Right forelimb (tissue), 1 donor: ENCODE results near the gene TNFRSF1B.

ENCODE experiments used
- DNase-seq: peaks from one replicate; pipeline ENCODE4 v3.0.0-alpha.2; 2018

Gene TNFRSF1B

GRCh38 chr1:12158357-12159092 lies 8.3 kb upstream of the TNFRSF1B start:
- DNase-seq, result no peak

DNA sequence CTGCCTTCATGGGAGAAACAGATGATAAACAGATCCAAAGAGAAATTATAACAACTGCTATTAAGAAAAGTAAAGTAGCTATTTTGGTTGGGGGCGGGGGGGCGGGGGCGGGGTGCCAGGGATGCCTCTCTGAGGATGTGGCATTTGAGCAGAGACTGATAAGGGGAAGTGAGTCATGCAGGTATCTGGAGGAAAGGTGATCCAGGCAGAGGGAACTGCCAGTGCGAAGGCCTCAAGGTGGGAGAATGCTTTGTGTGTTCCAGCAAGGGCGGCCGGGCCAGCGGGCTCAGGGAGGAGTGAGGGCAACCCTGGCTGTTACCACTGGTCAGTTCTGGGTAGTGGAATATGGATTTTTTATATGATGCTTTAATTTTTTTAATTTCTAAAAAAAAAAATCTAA lies 7.0 kb upstream of the TNFRSF1B start:
- no peak for DNase-seq

- no peak for DNase-seq
Observed at GRCh38 chr1:12161324-12161661, 5.5 kb upstream of the TNFRSF1B start.

- DNase-seq, result no peak
Observed at GRCh38 chr1:12161662-12162458, 4.9 kb upstream of the TNFRSF1B start.

DNA sequence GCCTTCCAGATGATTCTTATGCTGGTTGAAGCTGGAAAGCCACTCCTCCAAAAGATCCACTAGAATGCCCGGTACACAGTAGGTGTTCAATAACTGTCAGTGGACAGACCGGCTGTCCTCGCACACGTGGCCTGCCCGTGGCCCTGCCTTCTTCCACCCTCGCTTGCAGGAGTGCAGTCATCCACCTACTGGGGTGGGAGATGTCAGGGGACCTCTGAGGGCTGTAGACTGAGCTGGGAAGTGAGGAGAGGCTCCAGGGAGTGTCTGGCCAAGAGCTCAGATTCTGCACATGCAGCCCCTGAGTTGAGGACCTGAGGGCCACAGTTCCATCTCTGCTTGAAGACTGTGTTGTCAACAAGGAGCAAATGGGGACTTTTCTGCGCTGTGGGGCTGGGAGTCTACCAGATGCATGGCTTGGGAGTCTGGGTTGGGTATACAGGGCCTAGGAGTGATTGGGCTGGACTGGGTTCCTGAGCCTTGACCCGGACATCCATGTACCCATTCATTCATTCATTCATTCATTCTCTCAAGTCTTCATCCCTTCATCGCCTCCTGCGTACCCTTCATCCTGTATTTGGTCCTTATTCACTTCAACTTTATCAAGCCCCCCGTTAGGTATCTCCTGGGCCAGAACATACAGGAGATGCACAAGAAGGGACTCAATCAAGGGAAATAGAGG lies 4.2 kb upstream of the TNFRSF1B start:
- no peak for DNase-seq

DNA sequence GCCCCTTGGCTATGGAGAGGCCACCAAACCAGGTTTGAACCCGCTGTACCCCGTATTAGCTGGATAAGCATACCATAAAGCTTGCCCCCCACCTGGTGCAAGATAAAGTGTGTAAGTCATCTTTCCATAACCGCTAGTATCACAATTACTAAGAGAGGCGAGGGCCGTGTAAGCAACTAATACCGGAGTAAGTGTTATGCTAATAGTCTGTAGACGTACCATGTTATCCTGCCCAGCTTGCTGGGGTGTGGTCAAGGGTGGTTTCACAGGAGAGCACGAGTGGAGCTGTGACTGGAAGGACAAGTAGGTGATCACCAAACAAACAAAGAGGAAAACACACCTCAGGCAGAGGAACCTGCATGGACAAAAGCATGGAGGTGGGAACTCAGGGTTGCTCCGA lies 3.6 kb upstream of the TNFRSF1B start:
- no peak for DNase-seq

DNA sequence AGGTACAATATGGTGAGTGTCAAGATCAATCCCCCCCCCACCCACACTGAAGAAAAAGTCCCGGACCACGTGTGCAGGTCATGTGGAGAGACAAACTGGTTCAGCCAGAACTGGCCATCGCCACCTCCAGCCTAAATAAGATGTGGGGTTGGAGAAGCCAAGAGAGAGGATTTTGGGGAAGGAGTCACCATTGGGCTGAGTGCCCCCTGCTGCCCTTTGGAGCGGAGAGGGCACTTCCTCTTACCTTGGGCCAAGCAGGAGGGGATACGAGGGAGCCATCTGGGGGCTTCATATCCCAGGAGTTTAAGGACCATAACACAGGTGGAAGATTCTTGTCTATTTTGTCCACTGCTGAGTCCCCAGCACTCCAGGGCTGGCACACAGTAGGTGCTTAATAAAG lies 2.6 kb upstream of the TNFRSF1B start:
- no peak for DNase-seq

DNA sequence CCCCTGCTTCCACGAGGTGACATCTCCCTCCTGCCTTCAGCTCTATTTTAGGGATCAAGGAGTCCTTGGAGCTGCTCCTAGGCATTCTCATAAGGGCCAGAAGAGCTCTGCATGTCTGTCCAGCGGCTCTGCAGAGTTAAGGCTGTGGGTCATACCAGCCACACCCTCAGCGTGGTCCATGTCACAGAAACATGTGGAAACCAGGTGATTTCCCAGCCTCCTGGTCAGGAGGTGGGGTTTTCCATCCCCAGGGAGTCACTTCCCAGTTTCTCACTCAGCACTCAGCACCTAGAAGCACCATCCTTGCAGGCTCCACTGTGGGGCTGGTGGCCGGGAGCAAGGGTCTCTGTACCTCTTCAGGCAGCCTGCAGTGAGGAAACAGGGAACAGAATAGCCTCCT lies 1.4 kb upstream of the TNFRSF1B start:
- DNase-seq, result no peak

GRCh38 chr1:12167493-12168429 lies 970 bp downstream of the TNFRSF1B start:
- no peak for DNase-seq

DNA sequence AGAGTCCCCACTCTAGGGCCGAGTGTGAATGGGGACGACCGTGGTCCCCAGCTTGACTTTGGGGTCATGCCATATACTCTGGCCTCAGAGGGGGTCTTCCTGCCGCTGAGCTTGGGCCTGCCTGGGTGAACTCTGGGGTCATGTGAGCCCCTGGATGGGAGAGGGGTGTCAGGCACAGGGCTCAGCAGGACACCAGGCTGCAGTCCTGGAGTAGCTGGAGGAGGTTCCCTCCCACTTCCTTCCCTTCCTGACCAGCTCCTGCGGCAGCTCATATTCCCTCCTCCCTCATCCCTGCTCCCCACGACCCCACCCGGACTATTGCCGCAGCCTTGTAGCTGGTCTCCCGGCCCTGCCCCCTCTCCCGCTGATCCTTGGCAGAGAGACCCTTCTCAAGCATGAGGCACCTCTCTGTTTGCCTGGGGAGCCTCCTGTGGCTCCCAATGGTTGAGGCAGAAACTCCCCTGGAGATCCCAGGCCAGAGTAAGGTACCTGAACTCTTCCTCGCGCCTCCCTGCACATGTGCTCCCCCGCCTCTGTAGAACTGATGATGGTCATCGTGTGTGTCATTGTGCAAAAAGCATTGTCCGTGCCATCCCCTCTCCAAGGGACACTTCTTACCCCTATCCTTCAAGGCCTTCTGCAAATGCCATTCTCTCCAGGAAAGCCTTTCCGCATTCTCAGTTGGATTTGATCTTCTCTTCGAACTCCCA lies 1.8 kb downstream of the TNFRSF1B start:
- DNase-seq, result no peak

DNA sequence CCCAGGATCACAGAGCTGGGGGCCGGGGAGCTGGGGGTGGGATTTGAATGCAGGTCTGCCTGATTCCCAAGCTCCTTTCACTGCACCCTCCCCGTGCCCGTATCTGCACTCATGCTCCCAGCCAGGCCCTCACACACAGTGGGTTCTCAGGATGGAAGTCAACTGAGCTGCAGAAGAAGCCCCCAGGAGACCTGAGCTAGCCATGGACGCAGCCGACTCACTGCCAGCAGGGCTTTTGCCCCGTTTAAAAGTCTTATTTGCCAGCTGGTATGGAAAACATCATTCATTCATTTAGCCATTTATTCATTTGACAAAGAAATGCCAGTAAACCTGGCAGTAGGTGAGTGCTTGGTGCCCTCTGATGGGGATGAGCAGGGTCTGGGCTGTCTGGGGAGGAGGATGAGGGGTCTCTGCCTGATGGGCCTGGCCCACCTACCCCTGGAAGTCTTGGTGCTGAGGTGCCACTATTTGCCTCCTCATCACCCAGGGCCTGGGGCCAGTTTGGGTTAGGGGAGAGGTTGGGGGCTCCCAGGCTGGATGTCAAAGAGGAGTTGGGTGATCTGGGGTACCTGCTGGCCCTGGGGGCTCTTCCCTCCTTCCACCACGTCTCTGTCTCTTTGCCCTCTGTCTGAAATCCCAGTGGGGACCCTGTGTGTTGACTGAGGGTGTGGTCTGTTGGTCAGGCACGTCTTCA lies 2.8 kb downstream of the TNFRSF1B start:
- DNase-seq, result no peak

- no peak for DNase-seq
Observed at GRCh38 chr1:12170263-12170671, 3.5 kb downstream of the TNFRSF1B start.

DNA sequence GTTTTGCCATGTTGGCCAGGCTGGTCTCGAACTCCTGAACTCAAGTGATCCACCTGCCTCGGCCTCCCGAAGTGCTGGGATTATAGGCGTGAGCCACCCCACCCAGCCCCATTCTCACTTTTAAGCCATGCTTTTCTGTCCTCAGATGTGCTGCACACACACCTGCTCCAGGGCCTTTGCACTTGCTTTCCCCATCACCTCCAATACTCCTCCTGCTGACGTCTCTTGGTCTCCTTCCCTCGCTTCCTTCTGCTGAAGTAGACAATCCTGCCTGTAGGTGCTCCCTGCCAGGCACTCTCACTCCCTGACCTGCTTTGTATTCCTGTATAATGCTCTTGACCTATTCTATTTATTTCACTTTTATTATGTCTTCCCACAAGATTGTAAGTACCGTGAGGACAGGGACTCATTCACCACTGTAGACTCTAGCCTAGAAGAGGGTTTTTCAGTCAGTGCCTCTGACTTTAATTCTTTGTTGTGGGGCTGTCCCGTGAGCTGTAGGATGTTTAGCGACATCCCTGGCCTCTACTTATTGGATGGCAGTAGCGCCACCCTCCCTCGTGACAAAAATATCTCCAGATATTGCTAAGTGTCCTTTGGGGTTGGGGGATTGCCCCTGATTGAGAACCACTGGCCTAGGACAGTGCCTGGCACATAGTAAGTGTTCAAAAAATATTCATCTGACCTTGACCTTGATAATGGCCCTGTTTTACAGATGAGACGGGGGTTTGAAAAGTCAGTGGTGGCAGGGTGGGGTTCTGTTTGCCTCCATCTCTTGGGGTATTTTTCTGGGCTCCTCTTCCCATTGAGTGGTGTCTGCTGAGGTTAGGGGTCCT lies 4.6 kb downstream of the TNFRSF1B start:
- DNase-seq, result no peak

DNA sequence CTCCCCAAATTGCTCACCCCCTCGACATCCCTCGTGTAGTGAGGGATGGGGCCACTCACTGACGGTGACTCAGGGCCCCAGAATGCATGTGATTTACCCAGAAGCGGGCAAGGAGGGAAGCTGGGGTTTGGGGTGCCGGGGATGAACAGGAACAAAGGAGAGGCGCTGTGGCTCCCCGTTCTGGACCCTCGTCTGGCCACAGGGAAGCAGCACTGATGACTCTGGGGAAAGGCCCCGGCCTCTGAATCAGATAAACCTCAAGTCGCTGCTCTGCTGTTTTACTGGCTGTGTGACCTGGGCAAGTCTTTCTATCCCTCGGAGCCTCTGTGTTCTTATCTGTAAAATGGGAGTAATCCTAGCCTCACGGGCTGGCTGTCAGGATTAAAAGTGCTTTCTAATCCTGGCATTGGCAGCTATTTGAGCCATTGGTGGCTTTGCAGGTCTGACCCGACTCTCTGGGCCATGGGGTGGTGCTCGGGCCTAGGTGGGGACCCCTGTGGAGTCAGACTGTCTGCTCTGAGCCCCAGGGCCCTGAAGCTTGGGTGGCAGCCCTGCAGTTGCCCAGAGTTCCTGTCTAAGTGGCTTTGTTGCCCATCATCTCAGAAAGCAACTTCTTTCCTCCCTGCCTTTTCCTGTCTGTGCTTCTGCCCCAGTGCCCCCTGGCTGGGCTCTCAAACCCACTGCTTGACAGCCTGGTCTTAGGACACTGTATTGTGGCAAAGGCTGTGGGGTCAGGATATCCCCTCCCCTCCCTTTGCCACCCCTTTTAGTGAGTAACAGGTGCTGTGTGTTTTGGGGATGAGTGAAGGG lies 5.5 kb downstream of the TNFRSF1B start:
- DNase-seq, result no peak

- no peak for DNase-seq
Observed at GRCh38 chr1:12173041-12173509, 6.3 kb downstream of the TNFRSF1B start.

GRCh38 chr1:12173631-12174121 lies 6.9 kb downstream of the TNFRSF1B start:
- DNase-seq, result no peak

DNA sequence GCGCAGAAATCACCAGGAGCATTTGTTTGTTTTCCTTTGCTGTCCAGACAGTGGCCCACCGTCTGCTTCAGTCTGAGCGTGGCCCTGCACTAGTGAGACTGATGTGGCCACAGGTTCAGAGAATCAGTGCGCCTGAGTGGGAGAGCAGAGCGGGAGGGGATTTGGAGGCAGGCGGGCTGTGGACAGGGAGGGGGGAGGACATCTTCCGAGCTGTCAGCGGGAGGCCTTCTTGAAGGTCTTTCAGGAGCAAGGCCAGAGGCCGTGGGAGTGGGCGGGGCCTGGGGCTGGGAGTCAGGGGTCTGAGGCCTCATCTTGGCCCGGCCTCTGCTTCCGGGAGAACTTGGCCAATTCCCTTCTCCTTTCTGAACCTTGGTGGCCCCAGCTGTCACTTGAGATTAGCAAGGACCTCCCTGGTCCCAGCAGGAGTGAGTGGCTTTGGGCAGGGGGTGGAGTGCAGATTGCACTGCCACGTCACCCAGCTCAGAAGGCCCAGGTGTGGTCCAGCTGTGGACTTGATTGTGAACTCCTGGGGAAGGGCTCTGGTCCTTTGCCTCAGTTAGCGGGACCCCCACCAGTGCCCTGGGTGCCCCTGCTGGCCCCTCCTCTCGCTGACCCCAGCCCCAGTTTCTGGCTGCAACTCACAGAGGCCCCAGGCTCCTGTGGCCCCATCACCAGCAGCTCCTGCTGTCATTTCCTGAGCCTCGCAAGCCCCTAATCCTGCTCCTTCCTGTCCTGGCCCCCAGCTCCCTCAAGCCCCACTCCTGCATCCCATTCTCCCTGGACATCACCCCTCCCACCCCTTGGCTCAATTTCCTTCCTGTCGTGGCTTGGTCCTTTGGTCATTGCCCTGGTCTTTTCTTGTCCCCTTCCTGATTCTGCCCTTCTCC lies 8.4 kb downstream of the TNFRSF1B start:
- no peak for DNase-seq
